Activated CD4-positive, CD25-positive, alpha-beta regulatory T cell treated with anti-CD3 and anti-CD28 coated beads, Interleukin-2, amount 50 U/mL, for 72 hours (primary cell): ENCODE data around the gene SAXO2.
"Not testable (repeated sequence)": the region's sequence is repeated elsewhere in the genome, so short reads cannot be mapped to it uniquely, and the experiment has no call there.

Source experiments
- DNase-seq: peaks from one replicate; pipeline ENCODE4 v3.0.0; 2021

The SAXO2 gene

DNA sequence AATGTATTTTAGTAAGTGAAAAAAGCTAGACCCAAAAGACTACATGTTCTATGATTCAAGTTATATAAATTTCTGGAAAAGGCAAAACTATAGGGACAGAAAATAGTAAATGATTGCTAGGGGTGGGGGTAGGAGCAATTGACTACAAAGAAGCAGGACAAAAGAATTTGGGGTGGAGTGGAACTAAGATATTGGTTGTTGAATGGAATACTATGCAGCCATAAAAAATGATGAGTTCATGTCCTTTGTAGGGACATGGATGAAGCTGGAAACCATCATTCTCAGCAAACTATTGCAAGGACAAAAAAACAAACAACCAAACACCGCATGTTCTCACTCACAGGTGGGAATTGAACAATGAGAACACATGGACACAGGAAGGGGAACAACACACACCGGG, 25.6 kb downstream of the SAXO2 start:
- not testable (repeated sequence) for DNase-seq

DNA sequence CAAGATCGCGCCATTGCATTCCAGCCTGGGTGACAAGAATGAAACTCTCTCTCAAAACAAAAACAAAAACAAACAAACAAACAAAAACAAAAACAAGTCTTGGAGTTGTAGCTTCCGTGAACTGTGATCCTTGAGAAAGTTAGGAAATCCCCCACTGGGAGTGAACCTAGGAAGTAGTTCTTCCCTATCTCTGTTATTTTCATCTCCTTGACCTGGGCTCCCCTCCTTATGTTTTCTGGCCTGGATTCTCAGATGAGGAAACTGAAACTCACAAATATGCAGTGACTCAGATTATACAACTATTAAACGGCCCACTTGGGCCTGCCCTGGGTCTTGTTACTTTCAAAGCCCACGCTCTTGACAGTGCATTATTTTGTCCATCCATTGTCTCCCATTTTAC, 29.7 kb downstream of the SAXO2 start:
- DNase-seq = no peak

DNA sequence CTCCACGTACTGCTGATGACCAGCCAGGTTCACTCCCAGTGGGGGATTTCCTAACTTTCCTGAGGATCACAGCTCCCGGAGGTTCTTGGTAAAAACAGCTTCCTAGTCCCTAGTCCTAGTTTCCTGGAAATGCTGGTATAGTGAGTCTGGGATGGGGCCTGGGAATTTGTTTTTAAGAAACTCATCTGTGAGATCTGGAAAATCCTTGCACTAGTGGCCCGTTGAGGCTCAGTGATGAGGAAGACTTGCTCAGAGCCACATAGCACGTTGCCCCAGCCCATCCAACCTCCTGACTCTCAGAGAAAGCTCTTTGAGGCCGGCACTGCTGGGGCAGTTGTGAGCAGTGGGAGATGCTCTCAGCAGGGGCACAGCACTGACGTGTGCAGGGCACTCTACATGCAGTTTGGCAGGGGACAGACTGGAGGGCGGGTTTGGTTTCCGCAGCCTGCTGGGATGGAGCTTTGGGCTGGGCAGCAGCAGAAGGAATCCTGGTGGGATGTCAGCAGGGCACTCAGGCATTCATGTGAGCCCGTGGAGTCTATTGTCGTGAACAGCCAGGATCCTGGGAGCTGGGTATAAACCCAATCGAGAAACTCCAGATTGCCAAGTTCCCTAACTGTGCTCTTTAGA, 31.6 kb downstream of the SAXO2 start:
- DNase-seq = no peak

DNA sequence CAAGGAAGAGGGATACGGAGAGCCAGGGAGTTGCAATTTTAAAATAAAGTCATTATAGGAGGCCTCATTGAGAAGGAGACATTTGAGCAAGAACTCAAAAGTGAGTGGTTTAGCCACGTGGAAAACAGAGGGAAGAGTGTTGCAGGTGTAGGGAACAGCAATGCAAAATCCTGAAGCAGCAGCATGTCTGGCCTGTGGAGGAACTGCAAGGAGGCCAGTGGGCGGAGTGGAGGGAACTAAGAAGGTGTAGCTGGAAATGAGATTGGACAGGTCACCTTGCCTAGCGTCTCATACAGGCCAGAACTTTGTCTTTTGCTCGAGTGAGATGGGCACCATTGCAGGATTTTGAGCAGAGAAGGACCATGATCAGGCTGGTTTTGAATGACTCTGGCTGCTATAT, 34.9 kb downstream of the SAXO2 start:
- no peak for DNase-seq

DNA sequence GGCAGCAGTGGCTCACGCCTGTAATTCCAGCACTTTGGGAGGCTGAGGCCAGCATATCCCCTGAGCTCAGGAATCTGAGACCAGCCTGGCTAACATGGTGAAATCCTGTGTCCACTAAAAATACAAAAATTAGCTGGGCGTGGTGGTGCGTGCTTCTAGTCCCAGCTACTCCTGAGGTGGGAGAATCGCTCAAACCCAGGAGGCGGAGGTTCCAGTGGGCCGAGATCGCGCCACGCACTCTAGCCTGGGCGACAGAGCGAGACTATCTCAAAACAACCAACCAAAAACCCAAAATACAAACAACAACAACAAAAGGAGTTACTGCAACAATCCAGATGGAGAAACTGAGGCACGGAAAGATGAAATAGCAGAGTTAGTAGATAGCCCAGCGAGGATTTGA, 35.4 kb downstream of the SAXO2 start:
- DNase-seq = no peak

DNA sequence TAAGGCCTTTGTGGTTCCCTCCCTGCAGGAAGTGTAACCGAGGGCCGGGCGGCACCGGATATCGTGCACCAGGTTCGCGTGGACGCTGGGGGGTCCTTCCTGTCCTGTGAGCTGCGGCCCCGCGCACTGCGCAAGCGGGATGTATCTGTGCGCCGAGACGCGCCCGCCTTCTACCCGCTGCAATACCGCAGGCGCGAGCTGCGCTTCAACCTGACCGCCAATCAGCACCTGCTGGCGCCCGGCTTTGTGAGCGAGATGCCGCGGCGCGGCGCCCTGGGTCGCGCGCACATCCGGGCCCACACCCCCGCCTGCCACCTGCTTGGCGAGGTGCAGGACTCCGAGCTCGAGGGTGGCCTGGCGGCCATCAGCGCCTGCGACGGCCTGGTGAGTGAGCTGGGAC, 35.9 kb downstream of the SAXO2 start:
- peak; percentile 58 for DNase-seq

DNA sequence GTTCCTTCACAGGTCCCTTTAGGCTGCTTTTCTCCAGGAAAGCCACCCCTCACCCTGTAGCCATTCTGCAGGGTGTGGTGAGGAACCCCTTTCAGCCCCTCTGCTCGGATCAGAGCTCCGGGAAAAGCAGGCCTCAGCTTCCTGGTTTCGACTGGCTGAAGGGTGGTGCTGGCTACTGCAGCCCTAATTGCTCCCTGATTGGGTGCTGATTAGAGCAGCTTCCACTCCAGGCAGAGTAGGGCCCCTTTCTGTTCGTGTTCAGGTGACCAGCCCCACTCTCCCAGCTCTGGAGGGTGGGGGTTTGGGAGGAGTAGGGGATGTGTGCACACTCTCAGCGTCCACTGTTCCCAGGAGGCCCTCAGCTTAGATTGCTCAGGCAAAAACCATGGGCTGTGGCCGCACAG, 36.9 kb downstream of the SAXO2 start:
- not testable (repeated sequence) for DNase-seq

DNA sequence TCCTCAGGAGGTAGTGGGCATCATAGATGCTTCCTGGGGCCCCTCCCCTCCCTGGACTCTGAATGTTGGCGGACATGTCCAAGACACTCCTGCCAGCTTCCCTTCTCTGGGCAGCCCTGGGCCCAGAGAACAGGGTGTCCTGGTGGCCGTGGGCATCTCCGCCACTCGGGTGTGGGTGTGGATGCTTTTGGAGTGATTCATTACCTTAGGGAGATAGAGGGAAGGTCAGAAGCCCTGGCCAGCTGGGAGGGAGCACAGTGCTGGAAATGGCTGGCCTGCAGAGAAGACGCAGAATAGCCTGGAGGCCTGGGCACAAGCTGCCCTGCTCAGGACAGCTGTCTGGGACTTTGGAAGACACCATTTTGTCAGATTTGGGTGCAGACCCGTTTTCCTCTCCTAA, 37.7 kb downstream of the SAXO2 start:
- DNase-seq = not testable (repeated sequence)

DNA sequence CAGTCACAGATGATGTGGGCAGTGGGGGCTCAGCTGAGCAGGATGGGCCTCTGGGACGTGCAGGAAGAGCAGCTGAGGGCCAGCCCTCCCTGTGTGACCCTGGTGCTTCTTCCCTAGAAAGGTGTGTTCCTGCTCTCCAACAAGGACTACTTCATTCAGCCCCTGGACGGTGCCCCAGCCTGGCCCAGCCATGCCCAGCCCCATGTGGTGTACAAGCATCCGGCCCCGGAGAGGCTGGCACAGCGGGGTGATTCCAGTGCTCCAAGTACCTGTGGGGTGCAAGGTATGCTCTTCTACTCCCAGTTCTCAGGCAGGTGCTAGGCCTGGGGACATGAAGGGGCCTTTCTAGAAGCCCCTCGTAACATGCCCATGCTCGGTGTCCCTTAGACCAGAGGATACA, 38.3 kb downstream of the SAXO2 start:
- no peak for DNase-seq

DNA sequence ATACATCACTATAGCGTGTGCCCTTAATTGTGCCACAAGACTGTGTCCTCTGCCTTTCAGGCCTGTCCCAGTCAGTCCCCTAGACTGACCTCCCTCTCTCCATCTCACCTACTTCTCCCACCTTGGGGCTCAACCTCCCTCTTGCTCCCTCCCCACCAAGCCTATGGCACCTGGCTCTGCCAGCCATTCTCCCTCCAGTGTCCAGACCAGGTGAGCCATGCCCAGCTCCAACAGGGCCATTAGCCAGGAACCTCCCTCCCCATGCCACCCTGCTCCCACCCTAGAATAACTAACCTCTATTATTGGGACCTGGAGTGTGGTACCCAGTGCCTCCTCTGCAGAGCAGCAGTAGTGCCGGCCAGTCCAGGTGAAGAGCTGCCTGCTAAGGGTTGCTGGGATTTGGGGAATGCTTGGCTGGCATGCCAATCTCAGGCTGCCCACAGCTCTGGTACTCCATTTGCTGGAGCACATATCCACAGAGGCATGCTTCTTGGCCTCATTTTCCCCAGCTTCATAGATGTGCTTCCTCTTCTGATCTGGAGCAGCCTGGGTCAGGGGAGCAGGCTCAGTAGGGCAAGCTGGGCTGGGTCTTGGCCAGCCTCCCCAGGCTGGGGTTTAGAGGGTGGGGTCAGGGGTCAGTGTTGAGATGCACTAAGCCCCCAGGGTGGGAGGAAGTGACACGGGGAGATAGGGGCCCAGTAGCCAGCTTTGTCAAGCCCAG, 38.8 kb downstream of the SAXO2 start:
- DNase-seq = no peak

DNA sequence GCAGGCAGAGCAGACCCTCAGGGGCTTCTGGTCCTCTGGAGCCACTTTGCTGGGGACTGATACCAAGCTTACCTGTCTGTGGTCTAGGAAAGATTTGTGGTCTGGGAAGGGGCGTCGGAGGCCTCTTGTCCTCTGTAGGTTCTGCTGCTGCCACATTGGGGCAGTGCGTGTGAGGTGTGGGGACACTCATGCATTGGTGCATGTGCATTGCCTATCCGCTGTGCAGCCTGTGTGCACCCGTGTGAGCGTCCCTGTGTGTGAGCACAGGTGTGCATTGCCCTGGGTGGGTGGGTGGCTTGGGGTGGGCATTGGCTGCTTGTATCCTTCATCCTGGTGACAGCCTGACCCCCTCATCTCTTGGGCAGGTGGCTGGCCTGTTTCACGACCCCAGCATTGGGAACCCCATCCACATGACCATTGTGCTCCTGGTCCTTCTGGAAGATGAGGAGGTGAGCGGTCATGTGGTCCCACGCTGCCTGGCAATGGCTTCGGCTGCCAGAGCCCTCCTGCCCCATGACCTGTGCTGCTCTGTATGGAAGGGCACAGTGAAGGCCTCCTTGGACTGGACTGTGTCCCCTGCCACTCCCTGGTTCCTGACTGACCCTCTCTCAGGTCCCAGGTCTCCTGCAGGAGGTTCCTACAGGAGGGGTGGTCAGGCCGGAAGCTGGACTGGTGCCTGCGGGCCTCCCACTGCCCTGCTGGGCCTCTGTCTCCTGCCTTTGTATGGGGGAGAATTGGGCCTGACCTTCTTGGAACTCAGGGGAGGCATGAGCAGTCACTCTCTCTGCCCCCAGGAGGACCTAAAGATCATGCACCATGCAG, 41.5 kb downstream of the SAXO2 start:
- DNase-seq = no peak

DNA sequence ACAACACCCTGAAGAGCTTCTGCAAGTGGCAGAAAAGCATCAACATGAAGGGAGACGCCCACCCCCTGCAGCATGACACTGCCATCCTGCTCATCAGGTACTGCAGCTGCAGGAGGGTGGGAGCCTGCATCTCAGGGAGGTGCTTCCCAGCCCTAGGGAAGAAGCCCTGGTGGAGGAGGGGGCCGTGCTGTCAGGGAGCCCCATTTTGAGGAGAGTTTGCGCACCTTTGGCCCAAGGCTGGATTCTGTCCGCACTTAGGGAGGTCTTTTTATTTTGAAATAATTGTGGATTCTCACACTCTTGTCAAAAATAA, 42.1 kb downstream of the SAXO2 start:
- DNase-seq = no peak

DNA sequence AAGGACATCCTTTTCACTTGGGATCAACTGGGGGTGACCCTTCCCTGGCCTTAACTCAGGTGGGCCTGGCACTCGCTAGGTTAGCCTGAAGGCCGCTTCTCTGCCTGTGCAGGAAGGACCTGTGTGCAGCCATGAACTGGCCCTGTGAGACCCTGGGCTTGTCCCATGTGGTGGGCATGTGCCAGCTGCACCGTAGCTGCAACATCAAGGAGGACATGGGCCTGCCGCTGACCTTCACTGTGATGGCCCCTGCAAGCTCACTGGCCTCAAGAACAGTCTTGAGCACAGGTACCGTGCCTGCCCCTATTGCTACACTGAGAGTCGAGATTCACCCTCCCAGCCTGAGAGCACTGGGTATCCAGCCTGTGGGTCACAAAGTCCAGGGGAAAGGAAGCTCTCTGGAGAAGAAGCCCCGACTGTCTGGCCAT, 43.0 kb downstream of the SAXO2 start:
- DNase-seq = no peak

DNA sequence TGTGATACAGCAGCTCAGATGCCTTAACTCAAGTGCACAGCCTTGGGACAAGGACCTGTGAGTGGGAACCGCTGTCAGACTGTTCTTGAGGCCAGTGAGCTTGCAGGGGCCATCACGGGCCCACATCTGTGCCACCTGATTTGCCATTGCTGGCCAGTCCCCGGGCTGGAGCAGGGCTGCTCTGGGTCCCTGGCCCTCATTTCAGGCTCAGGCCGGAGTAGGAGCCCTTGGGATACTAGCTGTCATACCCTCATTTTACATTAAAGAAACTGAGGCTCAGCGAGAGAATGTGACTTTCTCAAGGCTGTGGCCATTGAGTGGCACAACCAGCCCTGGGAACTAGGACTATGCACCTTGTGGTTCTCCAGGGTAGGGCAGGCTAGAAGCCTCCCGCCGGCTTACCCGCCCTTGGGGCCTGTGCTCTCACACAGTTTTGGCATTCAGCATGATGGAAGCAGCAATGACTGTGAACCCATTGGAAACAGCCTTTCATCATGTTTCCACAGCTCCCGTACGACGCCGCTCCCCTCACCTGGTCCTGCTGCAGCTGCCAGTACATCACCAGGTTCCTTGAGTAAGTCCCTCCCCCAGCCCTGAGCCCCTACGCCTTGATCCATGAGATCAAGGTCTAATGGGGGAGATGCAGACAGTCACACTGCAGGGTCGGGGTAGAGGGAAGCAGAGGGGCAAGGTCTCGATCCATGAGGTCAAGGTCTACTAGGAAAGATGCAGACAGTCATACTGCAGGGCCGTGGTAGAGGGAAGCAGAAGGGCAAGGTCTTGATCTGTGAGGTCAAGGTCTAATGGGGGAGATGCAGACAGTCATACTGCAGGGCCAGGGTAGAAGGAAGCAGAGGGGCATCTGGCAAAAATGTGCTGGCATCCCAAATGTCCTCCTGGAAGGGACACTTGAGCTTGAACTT, 44.4 kb downstream of the SAXO2 start:
- DNase-seq = no peak

DNA sequence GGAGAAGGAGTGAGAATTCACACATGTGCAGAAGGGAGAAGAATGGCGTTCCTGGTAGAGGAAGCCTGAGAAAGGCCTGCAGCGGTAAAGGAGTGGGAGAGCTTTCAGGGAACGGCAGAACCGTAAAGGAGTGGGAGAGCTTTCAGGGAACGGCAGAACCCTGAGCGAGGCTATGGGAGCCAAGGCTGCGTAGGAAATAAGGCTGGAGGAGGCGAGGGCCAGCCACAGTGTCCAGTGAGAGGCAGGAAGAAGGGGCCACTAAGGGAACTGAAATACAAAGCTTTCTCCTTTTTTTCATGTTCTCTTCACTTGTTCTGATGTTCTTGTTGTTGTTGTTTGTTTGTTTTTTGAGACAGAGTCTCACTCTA, 45.1 kb downstream of the SAXO2 start:
- DNase-seq = no peak

DNA sequence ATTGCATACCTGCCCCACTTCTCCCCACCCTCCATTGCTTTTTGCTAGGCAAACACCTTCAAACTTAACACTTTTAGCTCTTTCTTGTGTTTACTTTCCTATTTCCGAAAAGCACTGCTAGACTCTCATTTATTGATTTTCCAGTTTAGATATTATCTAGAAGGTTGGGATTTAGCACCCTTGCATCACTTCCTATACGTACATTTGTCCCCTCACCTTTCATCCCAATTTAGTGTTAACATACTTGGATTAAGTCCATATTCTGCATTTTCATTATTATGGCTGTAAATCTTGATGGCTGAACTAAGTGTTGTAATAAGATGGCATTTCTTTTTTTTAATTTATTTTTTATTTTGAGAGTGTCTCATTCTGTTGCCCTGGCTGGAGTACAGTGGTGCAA, 47.2 kb downstream of the SAXO2 start:
- DNase-seq = no peak

DNA sequence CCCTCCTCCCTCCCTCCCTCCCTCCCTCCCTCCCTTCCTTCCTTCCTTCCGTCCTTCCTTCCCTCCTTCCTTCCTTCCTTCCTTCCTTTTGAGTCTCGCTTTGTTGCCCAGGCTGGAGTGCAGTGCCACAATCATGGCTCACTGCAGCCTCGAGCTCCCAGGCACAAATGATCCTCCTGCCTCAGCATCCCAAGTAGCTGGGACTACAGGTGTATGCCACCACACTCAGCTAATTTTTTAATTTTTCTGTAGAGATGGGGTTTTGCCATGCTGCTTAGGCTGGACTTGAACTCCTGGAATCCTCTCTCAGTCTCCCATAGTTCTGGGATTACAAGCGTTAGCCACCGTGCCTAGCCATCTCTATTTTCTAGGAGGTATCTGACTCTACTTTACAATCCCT, 48.7 kb downstream of the SAXO2 start:
- not testable (repeated sequence) for DNase-seq

DNA sequence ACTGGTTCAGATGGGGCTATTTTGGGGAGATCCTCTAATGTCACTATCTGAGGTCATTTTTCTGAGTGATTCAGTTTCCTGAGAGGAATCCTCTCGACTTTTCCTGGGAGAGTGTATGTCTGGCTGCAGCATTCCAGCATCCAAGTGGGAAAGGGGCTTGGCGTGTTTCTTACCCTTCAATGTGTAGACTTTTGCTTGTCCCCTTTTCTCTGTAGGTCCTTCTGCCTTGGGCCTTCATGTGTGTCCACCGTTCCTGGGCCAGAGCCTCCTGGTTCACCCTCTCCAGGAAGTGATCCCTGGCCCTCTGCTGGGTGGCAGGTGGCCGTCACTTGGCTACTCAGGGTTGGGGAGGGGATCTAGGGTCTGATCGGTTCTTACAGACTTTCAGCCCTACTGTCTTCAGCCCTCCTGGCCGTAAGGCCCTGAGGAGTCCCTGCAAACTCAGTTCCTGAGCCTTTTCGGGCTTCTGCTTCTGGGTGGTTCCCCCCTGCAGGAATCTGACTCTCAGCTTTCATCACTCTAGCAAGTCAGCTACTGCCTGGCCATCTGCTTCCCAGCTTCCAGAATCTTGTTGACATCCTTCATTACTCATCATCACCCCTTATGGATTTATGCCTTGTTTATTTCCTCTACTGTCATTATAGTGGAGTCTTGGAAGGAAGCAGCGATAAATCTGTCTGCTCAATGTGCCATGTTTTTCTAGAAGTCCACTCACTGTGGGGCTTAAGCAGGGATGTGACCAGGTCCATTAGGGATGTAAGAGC, 50.1 kb downstream of the SAXO2 start:
- no peak for DNase-seq

DNA sequence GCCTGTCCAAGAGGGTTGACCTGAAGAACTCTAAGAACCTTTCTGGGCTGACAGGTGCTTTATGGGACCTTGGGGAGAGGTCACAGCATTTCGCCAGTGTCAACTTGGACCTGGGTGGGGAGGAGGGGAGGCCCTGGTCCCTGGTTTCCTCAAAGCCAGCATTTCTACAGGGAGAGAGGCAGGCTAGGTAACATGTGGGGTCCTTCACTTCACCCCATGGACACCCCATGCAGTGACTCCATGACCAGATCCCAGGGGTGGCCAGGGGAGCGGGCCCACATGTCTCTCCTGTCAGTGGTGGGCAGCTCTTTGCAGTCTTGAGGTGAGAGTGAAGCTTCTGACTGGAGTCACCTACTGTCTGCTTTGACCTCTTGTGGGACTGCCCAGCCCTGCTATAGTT, 50.8 kb downstream of the SAXO2 start:
- DNase-seq = no peak

DNA sequence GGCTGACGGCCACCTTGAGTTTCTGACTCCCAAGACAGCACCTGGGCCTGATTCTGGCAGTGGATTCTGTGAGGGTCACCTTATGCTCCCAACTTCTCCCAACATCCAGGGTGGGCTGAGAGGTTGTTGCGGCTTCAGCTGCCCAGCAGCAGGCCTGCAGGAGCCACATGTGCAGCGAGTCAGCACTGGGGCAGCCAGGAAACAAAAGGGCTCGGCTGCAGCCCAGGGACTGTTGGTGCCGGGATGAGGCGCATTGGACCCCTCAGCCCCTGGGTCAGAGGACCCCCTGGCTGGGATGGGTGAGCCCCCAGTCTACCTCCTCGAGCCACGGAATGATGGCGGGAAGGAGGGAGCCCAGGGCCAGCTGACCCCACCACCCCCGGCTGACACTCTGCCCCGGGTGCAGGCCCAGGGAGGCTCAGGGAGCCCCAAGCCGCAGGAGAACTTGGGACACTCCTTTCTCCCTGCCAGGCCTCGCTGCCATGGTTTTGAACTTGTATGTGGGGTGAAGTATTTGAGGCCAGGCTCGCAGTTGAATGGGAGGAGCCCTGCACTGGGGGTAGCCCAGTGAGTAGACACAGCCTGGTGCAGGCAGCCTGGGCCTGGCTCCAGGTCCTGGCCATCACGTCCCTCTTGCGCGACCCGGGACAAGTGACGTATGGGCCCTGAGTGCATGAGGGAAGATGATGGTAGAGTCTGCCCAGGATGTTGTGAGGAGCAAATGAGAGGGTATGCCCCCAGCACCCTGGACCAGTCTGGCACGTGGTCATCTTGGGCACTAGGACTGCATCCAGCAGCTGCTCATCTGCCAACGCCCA, 51.5 kb downstream of the SAXO2 start:
- DNase-seq = not testable (repeated sequence)

DNA sequence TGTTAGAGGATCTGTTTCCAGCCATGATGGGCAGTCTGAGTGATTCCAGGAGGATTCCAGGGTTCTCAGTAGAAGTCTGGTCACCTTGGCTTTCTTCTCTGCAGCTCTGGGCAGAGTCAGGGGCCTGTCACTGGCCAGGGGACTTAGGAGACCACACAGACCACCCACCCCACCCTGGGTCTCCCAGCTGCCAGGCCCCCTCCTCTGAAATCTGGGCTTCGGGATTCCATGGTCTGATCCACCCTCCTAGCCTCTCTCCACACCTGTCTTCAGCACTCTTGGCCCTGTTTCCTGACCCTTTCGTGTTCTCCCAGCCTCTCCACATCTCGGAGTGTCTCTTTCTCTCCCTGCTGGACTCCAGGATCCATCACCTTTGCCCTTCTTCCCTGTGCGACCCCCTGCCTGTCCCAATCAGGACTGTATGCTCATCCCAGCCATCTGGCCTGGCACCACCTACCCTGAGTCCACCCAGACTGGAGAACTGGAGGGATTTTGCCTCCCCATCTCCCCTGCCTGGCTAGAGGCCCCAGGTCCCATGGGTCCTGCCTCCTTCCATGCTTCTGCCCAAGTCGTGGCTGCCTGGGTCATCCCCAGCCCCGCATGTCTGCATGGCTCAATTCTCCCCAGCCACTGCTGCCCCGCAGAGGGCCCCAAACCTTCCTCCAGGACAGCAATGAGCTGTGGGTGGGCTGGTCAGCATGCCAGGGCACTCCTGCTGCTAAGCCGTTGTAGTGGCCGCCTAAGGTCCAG, 52.3 kb downstream of the SAXO2 start:
- DNase-seq = no peak
